ENCODE data around the gene CDC42BPA.

- no peak for TF ChIP-seq POLR2A (IDR thresholded peaks at IDR 0.05)
- TF ChIP-seq, protein P1, sequence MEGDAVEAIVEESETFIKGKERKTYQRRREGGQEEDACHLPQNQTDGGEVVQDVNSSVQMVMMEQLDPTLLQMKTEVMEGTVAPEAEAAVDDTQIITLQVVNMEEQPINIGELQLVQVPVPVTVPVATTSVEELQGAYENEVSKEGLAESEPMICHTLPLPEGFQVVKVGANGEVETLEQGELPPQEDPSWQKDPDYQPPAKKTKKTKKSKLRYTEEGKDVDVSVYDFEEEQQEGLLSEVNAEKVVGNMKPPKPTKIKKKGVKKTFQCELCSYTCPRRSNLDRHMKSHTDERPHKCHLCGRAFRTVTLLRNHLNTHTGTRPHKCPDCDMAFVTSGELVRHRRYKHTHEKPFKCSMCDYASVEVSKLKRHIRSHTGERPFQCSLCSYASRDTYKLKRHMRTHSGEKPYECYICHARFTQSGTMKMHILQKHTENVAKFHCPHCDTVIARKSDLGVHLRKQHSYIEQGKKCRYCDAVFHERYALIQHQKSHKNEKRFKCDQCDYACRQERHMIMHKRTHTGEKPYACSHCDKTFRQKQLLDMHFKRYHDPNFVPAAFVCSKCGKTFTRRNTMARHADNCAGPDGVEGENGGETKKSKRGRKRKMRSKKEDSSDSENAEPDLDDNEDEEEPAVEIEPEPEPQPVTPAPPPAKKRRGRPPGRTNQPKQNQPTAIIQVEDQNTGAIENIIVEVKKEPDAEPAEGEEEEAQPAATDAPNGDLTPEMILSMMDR (IDR thresholded peaks at IDR 0.05): no peak
Observed at GRCh38 chr1:227242811-227243682, 75.2 kb downstream of the CDC42BPA start.
